AG04450 (cell line): Measurements from ENCODE around the gene RALGPS1. TPM values are rescaled to one million over a fixed set of nuclear protein-coding genes. Genes with fewer than 3 reads are reported as not detected.

Experiments
- CTCF ChIA-PET: fragments of 300-600, 350-600 bp; formaldehyde crosslinking; extraction: SDS; loops from one replicate; lab custom pipeline; 2022; ENCODE audit warnings: antibody characterized with exemption, inconsistent platforms; lab: Charles Lee
- POLR2A ChIA-PET: fragments of 350-600 bp; formaldehyde crosslinking; extraction: SDS; loops from one replicate; lab custom pipeline; 2021; ENCODE audit warnings: antibody characterized with exemption, inconsistent platforms; lab: Yijun Ruan, JAX
- DNase-seq: peaks from one replicate; pipeline ENCODE4 v3.0.0-alpha.2; 2011; ENCODE audit warnings: low read depth, low spot score
- H3K27ac ChIP-seq: one replicate; pipeline ENCODE4 v1.5.1; 2012; ENCODE audit warnings: low read depth, low read length, control low read depth
- H3K27me3 ChIP-seq: one replicate; pipeline ENCODE4 v1.6.0; 2012; ENCODE audit warnings: low read length; ENCODE audit not compliant: control insufficient read depth, insufficient read depth
- H3K4me3 ChIP-seq: 2 replicates; pipeline ENCODE4 v1.5.1; 2011; ENCODE audit warnings: mild to moderate bottlenecking, low read depth, low read length, control low read depth
- H3K9me3 ChIP-seq: 2 replicates; pipeline ENCODE4 v1.5.1; 2012; ENCODE audit warnings: low read length; ENCODE audit not compliant: control insufficient read depth, insufficient read depth
- CTCF ChIP-seq: IDR thresholded peaks from 2 replicates; pipeline ENCODE4 v1.5.1; 2011; ENCODE audit warnings: low read depth, low read length, control low read depth, inconsistent platforms
- polyA plus RNA-seq: library from polyadenylated mRNA; depleted of rRNA; stranded (reverse); fragments of >200 nt; gene quantifications from 2 replicates; pipeline ENCODE4 v1.2.3, GENCODE V29; 2011

Gene RALGPS1
- polyA plus RNA-seq, 1 experiment, result 4.6 TPM

- ChIA-PET CTCF (no interaction called here), POLR2A (no interaction called here)
- TF ChIP-seq CTCF, result no peak
- Histone ChIP-seq H3K4me3 (no peak overlapping the region), H3K9me3 (no peaks in the 10 kb centered on the region), H3K27me3 (peaks cover 21% of the 10 kb centered on the region), H3K27ac (no peak overlapping the region)
- no peak for DNase-seq
These were observed 302.3 kb downstream of the RALGPS1 start for GRCh38 chr9:127216888-127217217.

- peaks cover 24% of the 10 kb centered on the region for H3K27me3 ChIP-seq
- CTCF ChIA-PET, result no interaction called here
- no peak overlapping the region for H3K4me3 ChIP-seq
- no peak for DNase-seq
- no peak for TF ChIP-seq CTCF
- POLR2A ChIA-PET, result no interaction called here
- H3K27ac ChIP-seq, result no peak overlapping the region
- no peaks in the 10 kb centered on the region for H3K9me3 ChIP-seq
These were observed 304.2 kb downstream of the RALGPS1 start for GRCh38 chr9:127218818-127219217.

- ChIA-PET CTCF (no interaction called here), POLR2A (no interaction called here)
- no peak for TF ChIP-seq CTCF
- no peak overlapping the region for H3K27ac ChIP-seq
- H3K4me3 ChIP-seq, result no peak overlapping the region
- no peak for DNase-seq
- H3K27me3 ChIP-seq, result peaks cover 26% of the 10 kb centered on the region
- H3K9me3 ChIP-seq, result peaks cover 6% of the 10 kb centered on the region; the same call in 1 of the 2 replicates
These were observed 304.9 kb downstream of the RALGPS1 start for GRCh38 chr9:127219520-127219919.

GRCh38 chr9:127221695-127222094 is 307.1 kb downstream of the RALGPS1 start:
- DNase-seq, result no peak
- CTCF ChIA-PET, result no interaction called here
- POLR2A ChIA-PET, result no interaction called here

More at GRCh38 chr9:127221695-127222094, 307.1 kb downstream of the RALGPS1 start:
- Histone ChIP-seq H3K27me3 (peaks cover 22% of the 10 kb centered on the region), H3K4me3 (no peak overlapping the region), H3K27ac (no peak overlapping the region), H3K9me3 (peaks cover 7% of the 10 kb centered on the region; the same call in 1 of the 2 replicates)
- no peak for TF ChIP-seq CTCF
